Prostate gland (tissue), 2 donors: ENCODE results near the gene BCAP31. TPM values are rescaled to one million over a fixed set of nuclear protein-coding genes. Genes with fewer than 3 reads are reported as not detected.
"Not testable (repeated sequence)": the region's sequence is repeated elsewhere in the genome, so short reads cannot be mapped to it uniquely, and the experiment has no call there.

Source experiments
- DNase-seq: peaks from one replicate; pipeline ENCODE4 v3.0.0-alpha.2; 2019; ENCODE audit warnings: low spot score
- H3K27ac ChIP-seq, 2 donors: fragments of 200-600 bp; sonication (generic); 2 replicates each; pipeline ENCODE4 v1.5.1; 2017 to 2019
- H3K27me3 ChIP-seq: fragments of 200-600 bp; sonication (generic); replicated peaks from 2 replicates; pipeline ENCODE4 v1.5.1; 2019; ENCODE audit not compliant: insufficient read depth
- H3K36me3 ChIP-seq, 2 donors: fragments of 200-600 bp; sonication (generic); 1 replicate in 1 of 2; 2 replicates in 1 of 2; pipeline versions ENCODE4 v1.5.1 to v1.8.1; 2017 to 2019
- H3K4me1 ChIP-seq: fragments of 200-600 bp; sonication (generic); replicated peaks from 2 replicates; pipeline ENCODE4 v1.5.1; 2019
- H3K4me3 ChIP-seq, 2 donors: fragments of 200-600 bp; sonication (generic); 2 replicates each; pipeline ENCODE4 v1.5.1; 2017 to 2019
- H3K9me3 ChIP-seq: fragments of 200-600 bp; sonication (generic); 2 replicates; pipeline ENCODE4 v1.5.1; 2017
- CTCF ChIP-seq, 4 experiments: fragments of 200-600 bp in 2 of 4; fragments of 450-650 bp in 2 of 4; sonication (generic) in 2 of 4; IDR thresholded peaks; 1 replicate in 3 of 4; 2 replicates in 1 of 4; pipeline ENCODE4 v1.5.1; 2016 to 2019; ENCODE audit warnings: antibody characterized with exemption in 4 of 4, mild to moderate bottlenecking in 2 of 4, moderate library complexity in 2 of 4
- POLR2A ChIP-seq: fragments of 450-650 bp; IDR thresholded peaks from one replicate; pipeline ENCODE4 v1.6.1; 2016; ENCODE audit warnings: antibody characterized with exemption, mild to moderate bottlenecking
- POLR2AphosphoS5 ChIP-seq: sonication (generic); formaldehyde crosslinking; IDR thresholded peaks from one replicate; pipeline ENCODE4 v1.6.1; 2017; ENCODE audit warnings: antibody characterized with exemption
- WGBS: methylation state at CpG from one replicate; pipeline ENCODE4 v1.1.5; 2018; 5-methylcytosine and 5-hydroxymethylcytosine counted together
- intact Hi-C: fragments of 100-400 bp; cut with DNase I; formaldehyde crosslinking; loops from one replicate; pipeline ENCODE4 v1.14.2; 2022
- total RNA-seq, 2 donors: library from RNA; depleted of rRNA; stranded (reverse); fragments of >200 nt; gene quantifications; one replicate each; pipeline ENCODE4 v1.1.0, GENCODE V29; 2016

Gene BCAP31
- total RNA-seq, 2 donors from 2014 or later = 144 to 244 TPM

GRCh38 chrX:153692003-153692402, 32.2 kb downstream of the BCAP31 start:
- Histone ChIP-seq H3K27me3 (no peaks in the 10 kb centered on the region), H3K9me3 (no peaks in the 10 kb centered on the region), H3K4me1 (no peaks in the 10 kb centered on the region), H3K4me3 (no peak overlapping the region), H3K27ac (no peak overlapping the region), H3K36me3 (no peaks in the 10 kb centered on the region)
- 47% methylated on average over 3 of the region's 4 CpGs for WGBS
- intact Hi-C loops = no loop called here
- TF ChIP-seq POLR2A = no peak
- DNase-seq = no peak

GRCh38 chrX:153691032-153691827, 33.0 kb downstream of the BCAP31 start:
- H3K9me3 ChIP-seq, H3K27me3 ChIP-seq, DNase-seq, H3K36me3 ChIP-seq, intact Hi-C loops, H3K4me3 ChIP-seq, H3K27ac ChIP-seq, H3K4me1 ChIP-seq: not testable (repeated sequence)
- 82% methylated on average over 11 of the region's 21 CpGs for WGBS

- Histone ChIP-seq H3K4me1 (no peaks in the 10 kb centered on the region), H3K27ac (no peak overlapping the region), H3K9me3 (no peaks in the 10 kb centered on the region), H3K4me3 (no peak overlapping the region), H3K36me3 (no peaks in the 10 kb centered on the region), H3K27me3 (no peaks in the 10 kb centered on the region)
- whole genome bisulfite sequencing = 68% methylated on average over 8 of the region's 14 CpGs
- intact Hi-C loops = no loop called here
- DNase-seq = no peak
- no peak for TF ChIP-seq CTCF (IDR thresholded peaks at IDR 0.05)
- TF ChIP-seq POLR2A = no peak
- TF ChIP-seq POLR2AphosphoS5 = no peak
These were observed 33.7 kb downstream of the BCAP31 start for GRCh38 chrX:153690466-153690865.

DNA sequence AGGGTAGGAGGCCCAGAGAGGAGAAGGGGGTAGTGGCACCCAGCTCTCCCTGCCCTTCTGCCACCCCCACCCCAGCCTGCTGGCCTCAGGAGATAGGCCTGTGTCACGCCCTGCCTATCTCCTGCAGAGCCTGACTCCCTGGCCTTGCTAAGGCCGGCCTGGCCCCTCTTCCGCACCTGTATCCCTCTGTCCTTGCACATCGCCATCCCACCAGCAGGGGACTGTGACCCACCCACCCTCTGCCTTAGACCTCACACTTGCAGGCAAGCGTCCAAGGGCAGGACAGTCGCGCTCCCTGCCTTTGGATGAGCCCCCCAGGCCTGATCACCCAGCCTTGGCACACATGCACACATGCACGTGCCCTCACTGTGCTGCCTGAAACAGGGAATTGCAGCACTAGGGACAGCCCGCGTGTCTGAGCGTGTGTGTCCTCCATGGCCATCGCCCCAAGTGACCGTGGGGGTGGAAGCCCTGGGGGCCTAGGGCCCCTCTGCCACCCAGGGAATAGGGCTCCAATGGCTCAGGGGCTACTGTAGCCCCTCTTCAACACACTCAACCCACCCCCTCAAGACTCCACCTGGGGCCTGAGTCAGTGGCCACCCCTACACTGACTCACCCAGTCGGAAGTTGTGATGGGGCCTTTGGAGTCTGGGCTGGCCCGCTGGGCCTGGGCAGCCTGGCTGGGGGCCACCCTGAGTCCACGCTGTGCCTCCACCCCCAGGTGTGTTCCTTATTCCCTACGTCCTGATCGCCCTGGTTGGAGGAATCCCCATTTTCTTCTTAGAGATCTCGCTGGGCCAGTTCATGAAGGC, 34.3 kb downstream of the BCAP31 start:
- 88% methylated on average over 5 of the region's 19 CpGs for WGBS
- intact Hi-C loops = no loop called here
- no peaks in the 10 kb centered on the region for H3K36me3 ChIP-seq
- TF ChIP-seq POLR2AphosphoS5 (no peak), CTCF (IDR thresholded peaks at IDR 0.05) (no peak), POLR2A (no peak)
- H3K27me3 ChIP-seq = no peaks in the 10 kb centered on the region
- no peak for DNase-seq
- no peaks in the 10 kb centered on the region for H3K9me3 ChIP-seq
- H3K4me3 ChIP-seq = peak overlapping the region in 1 of 2 donors; percentile 42
- H3K4me1 ChIP-seq = no peaks in the 10 kb centered on the region
- H3K27ac ChIP-seq = peak overlapping the region; percentile 22 to 85

- WGBS = 0% methylated on average over 7 of the region's 53 CpGs
- H3K27me3 ChIP-seq = no peaks in the 10 kb centered on the region
- no peaks in the 10 kb centered on the region for H3K36me3 ChIP-seq
- DNase-seq = peak; percentile 43
- no peaks in the 10 kb centered on the region for H3K4me1 ChIP-seq
- H3K27ac ChIP-seq = peak overlapping the region; percentile 45 to 85
- peak overlapping the region; percentile 33 to 42 for H3K4me3 ChIP-seq
- TF ChIP-seq POLR2A (no peak), CTCF (IDR thresholded peaks at IDR 0.05) (no peak), POLR2AphosphoS5 (no peak)
- intact Hi-C loops = no loop called here
- H3K9me3 ChIP-seq = no peaks in the 10 kb centered on the region
These were observed 35.1 kb downstream of the BCAP31 start for GRCh38 chrX:153688911-153689590.
